HL-60 (cell line): ENCODE measurements around the gene RNF121.

ENCODE experiments used
- DNase-seq, 2 experiments: peaks; one replicate each; pipeline ENCODE4 v3.0.0-alpha.2; 2010 to 2020; ENCODE audit warnings: low read depth in 1 of 2, low spot score in 1 of 2
- H3K27ac ChIP-seq: fragments of 250-450 bp; sonication (Bioruptor Pico); replicated peaks from 2 replicates; pipeline ENCODE4 v1.5.1; 2020; ENCODE audit warnings: mild to moderate bottlenecking, moderate library complexity
- H3K27me3 ChIP-seq: fragments of 250-450 bp; sonication (Bioruptor Pico); 2 replicates; pipeline ENCODE4 v1.5.1; 2021; ENCODE audit warnings: mild to moderate bottlenecking, moderate library complexity; ENCODE audit not compliant: insufficient read depth, poor library complexity, severe bottlenecking
- H3K4me3 ChIP-seq: replicated peaks from 2 replicates; pipeline ENCODE4 v1.5.1; 2011; ENCODE audit warnings: mild to moderate bottlenecking, control low read depth, low read length; ENCODE audit not compliant: insufficient read depth
- CTCF ChIP-seq: IDR thresholded peaks from one replicate; pipeline ENCODE4 v1.5.1; 2011; ENCODE audit warnings: low read length, control low read depth, inconsistent platforms; ENCODE audit not compliant: insufficient read depth
- GABPA ChIP-seq: IDR thresholded peaks from 2 replicates; pipeline ENCODE4 v1.6.1; 2012; ENCODE audit warnings: low read depth
- POLR2AphosphoS5 ChIP-seq: IDR thresholded peaks from 2 replicates; pipeline ENCODE4 v1.6.1; 2012; ENCODE audit warnings: low read depth
- REST ChIP-seq: IDR thresholded peaks from 2 replicates; pipeline ENCODE4 v1.6.1; 2012; ENCODE audit warnings: low read depth; ENCODE audit not compliant: insufficient replicate concordance
- SPI1 ChIP-seq: IDR thresholded peaks from 2 replicates; pipeline ENCODE4 v1.6.1; 2012; ENCODE audit warnings: low read depth, mild to moderate bottlenecking, borderline replicate concordance

The RNF121 gene

GRCh38 chr11:71990701-71991100 is 61.9 kb downstream of the RNF121 start:
- Histone ChIP-seq H3K4me3 (no peak overlapping the region), H3K27me3 (no peaks in the 10 kb centered on the region), H3K27ac (peak overlapping the region; percentile 41)
- TF ChIP-seq GABPA (no peak), REST (no peak), POLR2AphosphoS5 (no peak), CTCF (no peak), SPI1 (no peak)
- DNase-seq, result no peak

- peak overlapping the region; percentile 41 for H3K27ac ChIP-seq
- DNase-seq, result peak in 1 of 2 experiments; percentile 78
Measured at GRCh38 chr11:71991494-71991893, 62.6 kb downstream of the RNF121 start.

More at GRCh38 chr11:71991494-71991893, 62.6 kb downstream of the RNF121 start:
- no peak for TF ChIP-seq POLR2AphosphoS5
- TF ChIP-seq REST, result no peak
- TF ChIP-seq SPI1, result no peak
- no peak for TF ChIP-seq GABPA
- TF ChIP-seq CTCF, result no peak
- Histone ChIP-seq H3K27me3 (no peaks in the 10 kb centered on the region), H3K4me3 (no peak overlapping the region)
